HG02798 (cell line): ENCODE measurements around the gene NANOG.
"Not testable (repeated sequence)": the region's sequence is repeated elsewhere in the genome, so short reads cannot be mapped to it uniquely, and the experiment has no call there.

Experiments used
- ATAC-seq: cut with Tn5 transposase; IDR thresholded peaks from one replicate; pipeline ENCODE4 v1.9.1; 2021; ENCODE audit warnings: mild to moderate bottlenecking; ENCODE audit not compliant: unreplicated experiment, poor library complexity

The NANOG gene

DNA sequence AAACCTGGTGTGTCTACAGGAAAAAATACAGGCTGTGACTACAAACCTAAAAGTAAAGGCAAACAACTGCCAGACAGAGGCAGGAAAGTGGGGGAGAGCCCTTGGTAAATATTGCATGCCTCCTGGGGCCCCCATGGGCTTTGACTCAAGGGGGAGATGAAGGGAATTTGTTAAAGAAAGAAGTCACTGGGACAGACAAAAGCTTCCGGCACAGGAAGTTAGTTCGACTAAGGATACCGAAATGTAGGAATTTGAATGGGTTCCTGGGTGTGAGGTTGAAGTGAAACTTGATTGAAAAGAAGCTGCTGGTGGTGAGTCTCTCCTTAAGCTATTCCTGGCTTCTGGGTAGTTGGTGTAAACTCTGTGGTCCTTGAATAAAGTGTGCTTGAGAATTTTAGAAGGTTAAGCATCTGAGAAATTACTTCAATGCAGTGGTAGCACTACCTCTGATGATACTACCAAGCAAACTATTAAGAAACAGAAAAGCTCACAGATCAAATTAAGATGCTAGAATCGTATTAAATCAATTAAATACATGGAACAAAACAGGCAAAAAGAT is 9.6 kb downstream of the NANOG start:
- ATAC-seq, result not testable (repeated sequence)

GRCh38 chr12:7801460-7801859 is 12.3 kb downstream of the NANOG start:
- no peak for ATAC-seq

DNA sequence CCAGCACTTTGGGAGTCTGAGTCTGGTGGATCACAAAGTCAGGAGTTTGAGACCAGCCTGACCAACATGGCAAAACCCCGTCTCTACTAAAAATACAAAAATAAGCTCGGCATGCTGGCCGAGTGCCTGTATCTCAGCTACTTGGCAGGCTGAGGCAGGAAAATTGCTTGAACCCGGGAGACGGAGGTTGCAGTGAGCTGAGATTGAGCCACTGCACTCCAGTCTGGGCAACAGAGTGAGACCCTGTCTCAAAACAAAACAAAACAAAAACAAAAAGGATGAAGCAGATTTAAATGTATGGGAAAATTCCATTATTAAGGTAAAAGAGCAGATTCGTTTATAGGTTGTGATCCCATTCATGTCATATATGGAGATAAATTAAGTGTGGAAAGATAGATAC is 17.1 kb downstream of the NANOG start:
- ATAC-seq, result not testable (repeated sequence)

GRCh38 chr12:7806863-7807487 is 17.8 kb downstream of the NANOG start:
- ATAC-seq, result no peak

DNA sequence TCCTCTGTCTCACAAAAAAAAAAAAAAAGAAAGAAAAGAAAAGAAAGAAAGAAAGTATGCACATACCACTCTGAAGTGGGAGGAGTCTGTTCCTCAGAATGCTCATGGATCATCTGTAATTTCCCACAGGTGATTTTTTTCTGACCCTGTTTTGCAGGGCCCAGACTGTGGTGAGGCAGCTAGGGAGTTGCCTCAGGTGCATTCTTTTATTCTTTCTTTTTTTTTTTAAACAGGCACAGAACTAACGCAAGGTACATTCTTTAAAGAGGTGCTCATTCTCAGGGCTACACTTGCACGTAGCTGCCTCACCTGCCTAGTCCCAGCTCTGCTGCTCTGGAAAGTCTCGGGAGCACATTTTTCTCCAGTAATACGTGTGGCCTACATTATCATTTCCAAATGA is 36.6 kb downstream of the NANOG start:
- not testable (repeated sequence) for ATAC-seq

DNA sequence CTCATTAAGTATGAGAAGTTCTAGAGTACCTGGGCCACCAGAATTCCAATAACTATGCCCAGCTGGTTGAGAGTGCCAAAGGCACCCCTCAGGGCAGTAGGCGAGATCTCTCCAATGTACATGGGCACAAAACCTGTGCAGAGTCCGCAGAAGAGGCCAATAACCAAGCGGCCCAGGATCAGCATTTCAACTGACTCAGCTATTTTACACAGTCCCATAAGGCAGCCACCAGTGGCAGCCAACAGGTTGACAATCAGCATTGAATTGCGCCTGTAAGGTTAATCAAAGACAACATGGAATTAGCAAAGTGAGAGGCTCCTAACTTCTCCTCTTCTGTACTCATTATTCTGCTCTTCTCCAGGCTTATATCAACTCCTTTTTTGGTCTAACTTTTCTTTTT is 40.5 kb downstream of the NANOG start:
- not testable (repeated sequence) for ATAC-seq

DNA sequence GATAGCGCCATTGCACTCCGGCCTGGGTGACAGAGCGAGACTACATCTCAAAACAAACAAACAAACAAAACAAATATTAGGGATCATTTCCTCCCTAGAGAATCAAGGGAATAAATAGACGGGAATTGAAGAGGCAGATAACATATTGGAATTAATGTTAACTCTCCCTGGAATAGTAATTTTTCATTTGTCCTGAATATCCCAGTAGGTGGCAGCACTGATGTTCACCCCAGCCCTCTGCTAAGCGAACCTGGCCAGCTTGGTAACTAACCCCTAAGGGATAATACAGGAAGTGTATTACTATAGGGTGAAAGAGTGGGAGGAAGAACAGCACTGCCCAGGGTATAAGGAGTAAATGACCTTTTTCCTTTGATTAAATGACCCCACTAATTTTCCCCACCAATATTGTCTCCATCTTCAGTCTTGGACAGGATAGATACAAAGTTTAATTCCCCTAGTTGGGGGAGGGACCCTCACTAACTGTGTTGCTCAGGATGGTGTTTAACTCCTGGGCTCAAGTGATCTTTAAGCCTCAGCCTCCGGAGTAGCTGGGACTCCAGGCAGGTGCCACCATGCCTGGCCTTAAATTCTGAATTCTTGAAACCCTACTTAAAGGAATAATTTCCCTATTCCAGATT is 43.0 kb downstream of the NANOG start:
- ATAC-seq, result no peak

DNA sequence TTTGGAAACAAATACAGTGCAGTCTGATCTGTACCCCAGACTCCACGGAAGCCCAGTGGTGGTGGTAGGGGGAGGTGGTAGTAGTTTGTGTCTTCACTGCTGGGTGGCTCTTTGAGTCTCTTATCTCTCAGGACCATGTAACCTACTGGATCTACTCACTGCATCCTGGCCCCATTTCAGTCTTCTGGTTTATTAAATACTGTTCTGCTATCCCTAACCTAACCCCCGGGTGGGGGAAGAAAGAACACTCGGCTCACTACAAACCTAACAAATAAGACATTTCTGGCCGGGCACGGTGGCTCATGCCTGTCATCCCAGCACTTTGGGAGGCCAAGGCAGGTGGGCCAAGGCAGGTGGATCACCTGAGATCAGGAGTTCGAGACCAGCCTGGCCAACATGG is 44.0 kb downstream of the NANOG start:
- ATAC-seq, result not testable (repeated sequence)

GRCh38 chr12:7833831-7834230 is 44.6 kb downstream of the NANOG start:
- no peak for ATAC-seq

GRCh38 chr12:7834701-7835100 is 45.5 kb downstream of the NANOG start:
- ATAC-seq, result no peak

DNA sequence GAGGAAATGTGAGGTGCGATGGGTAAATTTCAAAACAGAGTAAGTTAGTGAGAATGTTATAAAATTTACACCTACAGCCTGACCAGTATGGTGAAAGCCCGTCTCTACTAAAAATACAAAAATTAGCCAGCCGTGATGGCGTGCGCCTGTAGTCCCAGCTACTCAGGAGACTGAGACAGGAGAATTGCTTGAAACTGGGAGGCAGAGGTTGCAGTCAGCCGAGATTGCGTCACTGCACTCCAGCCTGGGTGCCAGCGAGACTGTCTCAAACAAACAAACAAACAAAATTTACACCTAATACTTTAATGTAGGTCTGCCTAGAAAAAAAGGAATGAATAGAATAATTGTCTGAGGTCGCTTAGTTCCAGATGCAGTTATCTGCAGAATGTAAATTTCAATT is 45.9 kb downstream of the NANOG start:
- ATAC-seq, result no peak

DNA sequence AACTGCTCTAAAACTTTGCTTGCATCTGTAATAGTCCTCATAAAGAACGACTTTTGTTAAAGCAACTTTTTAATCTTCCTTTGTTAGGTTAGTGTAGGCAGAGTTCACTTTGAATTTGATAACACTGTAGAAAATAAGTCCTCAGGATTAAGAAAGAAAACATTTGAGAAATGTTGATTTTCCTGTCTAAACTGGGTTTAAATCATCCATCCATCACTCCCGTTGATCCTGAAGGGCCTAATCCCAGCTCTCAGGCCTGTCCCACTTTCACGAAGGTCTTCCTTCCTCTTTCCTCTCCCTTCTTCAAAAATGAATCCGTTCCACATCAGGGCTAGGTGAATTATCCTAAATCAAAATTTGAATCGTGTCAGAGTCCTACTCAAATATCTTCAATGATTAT is 46.6 kb downstream of the NANOG start:
- ATAC-seq, result no peak

GRCh38 chr12:7837366-7837765 is 48.2 kb downstream of the NANOG start:
- no peak for ATAC-seq

DNA sequence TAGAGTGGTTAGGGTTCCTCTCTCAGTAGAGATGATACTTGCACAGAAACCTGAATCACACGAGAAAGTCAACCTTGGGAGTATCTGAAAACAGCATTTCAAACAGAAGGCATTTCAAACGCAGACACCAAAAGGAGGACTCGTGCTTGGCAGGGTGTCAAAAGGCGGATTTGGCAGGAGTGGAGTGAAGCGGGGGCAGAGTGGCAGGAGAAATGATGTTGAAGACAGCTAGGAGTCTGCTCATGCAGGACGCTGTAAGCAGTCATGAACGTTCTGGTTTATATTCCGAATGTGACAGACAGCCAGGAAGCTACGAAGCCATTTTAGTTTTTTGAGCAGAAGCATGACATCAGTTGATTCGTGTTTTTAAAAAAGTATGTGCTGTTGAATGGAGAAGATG is 50.0 kb downstream of the NANOG start:
- ATAC-seq, result not testable (repeated sequence)

DNA sequence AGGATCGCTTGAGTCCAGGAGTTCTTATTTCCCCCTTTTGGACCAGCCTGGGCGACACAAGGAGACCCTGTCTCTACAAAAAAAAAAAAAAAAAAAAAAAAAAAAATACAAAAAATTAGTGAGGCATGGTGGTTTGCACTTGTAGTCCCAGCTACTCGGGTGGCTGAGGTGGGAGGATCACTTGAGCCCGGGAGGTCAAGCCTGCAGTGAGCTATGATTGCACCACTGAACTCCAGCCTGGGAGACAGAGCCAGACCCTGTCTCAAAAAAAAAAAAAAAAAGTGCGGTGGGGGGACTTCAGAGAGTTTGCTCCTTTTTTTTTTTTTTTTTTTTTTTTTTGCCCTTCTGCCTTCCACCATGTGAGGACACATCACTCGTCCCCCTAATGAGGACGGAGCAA is 50.6 kb downstream of the NANOG start:
- not testable (repeated sequence) for ATAC-seq

- ATAC-seq, result not testable (repeated sequence)
These were observed 53.2 kb downstream of the NANOG start for GRCh38 chr12:7842444-7842843.

DNA sequence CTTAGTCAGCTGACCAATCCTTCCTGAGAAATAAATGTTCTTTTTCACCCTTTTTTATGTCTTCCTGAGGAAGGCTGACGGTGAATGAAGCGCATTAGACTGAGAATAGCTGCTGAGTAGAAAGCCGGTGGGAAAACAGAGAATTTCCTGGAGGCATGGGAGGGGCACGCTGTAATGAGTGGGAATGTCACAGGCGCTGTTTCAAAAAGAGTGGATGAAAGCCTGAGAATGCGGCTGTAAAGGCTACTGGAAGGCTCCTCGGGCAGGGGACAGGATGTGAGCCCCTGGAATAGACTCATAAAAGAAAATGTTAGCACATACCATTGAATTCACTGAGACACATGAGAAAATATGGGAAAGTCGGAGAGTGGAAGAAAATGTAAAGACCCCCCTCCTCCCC is 53.9 kb downstream of the NANOG start:
- not testable (repeated sequence) for ATAC-seq

DNA sequence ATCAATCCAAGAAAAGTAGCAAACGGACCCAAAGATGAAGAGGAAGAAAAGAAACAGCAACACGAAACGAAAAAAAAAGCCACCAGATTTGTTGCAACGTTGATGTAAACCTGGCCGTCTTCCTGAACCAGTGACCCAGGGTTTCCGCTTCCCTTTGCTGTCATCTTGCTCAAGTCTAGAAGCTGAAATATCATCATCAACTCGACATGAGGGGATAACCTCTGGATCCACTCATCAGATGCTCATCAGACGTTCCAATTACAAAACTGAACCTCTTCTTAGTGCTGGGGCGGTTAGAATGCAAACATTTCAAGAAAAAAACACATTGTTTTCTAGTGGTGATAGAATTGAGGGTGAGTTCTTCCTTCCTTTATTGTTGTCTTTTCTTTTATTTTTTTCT is 54.4 kb downstream of the NANOG start:
- not testable (repeated sequence) for ATAC-seq

DNA sequence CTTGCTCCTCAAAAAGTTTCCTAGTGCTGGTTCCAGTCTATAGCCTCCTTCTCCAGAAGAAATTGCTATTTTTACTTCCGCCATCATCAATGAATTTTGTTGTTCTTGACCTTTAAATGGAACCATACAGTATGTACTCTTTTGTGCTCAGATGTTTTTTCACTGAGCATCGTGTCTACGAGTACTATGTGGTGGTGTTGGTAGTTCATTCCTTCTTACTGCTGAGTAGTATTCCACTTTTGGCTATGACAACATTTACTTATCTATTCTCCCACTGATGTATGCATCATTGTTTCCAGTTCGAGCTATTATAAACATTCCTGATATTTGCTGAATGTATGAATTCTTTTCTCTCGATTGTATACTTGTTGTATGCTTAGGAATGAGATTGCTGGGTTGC is 54.9 kb downstream of the NANOG start:
- ATAC-seq, result no peak

GRCh38 chr12:7847226-7848097 is 58.3 kb downstream of the NANOG start:
- not testable (repeated sequence) for ATAC-seq

DNA sequence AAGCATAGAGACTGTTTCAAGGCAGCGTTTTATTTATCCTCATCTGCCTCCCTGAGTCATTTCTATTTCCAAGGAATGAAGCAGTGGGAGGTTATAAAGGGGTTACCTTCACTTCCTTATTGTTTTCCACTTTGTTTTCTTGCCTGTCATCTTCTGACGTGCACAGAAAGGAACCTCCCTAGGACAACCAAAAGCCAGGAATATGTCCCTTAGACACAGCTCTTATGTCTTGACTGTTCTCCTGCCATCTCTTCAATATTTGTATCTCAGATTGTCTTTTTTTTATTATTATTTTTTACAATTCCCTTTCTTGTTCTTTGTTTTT is 58.9 kb downstream of the NANOG start:
- not testable (repeated sequence) for ATAC-seq
